H9 (cell line): ENCODE results near the gene DMD. TPM values are rescaled to one million over a fixed set of nuclear protein-coding genes. Genes with fewer than 3 reads are reported as not detected.

Experiments
- DNase-seq: peaks from one replicate; pipeline ENCODE4 v3.0.0-alpha.2; 2017
- H2AFZ ChIP-seq: one replicate; pipeline ENCODE4 v1.6.1; 2013; ENCODE audit warnings: mild to moderate bottlenecking, low read length, control low read depth, moderate library complexity
- H2AK5ac ChIP-seq: 2 replicates; pipeline ENCODE4 v1.6.1; 2013; ENCODE audit warnings: low read length, control low read depth, mixed read lengths; ENCODE audit not compliant: insufficient read length
- H2BK120ac ChIP-seq: one replicate; pipeline ENCODE4 v1.6.1; 2013; ENCODE audit warnings: low read depth, mild to moderate bottlenecking, low read length, control low read depth, inconsistent platforms; ENCODE audit not compliant: poor library complexity, severe bottlenecking
- H2BK12ac ChIP-seq: 2 replicates; pipeline ENCODE4 v1.6.1; 2013; ENCODE audit warnings: low read length, control low read depth, mixed read lengths, low read depth; ENCODE audit not compliant: insufficient read length
- H2BK15ac ChIP-seq: 2 replicates; pipeline ENCODE4 v1.6.1; 2013; ENCODE audit warnings: low read depth, low read length, control low read depth
- H2BK20ac ChIP-seq: one replicate; pipeline ENCODE4 v1.6.1; 2013; ENCODE audit warnings: low read depth, mild to moderate bottlenecking, low read length, control low read depth, inconsistent platforms; ENCODE audit not compliant: poor library complexity, severe bottlenecking
- H2BK5ac ChIP-seq: 2 replicates; pipeline ENCODE4 v1.6.1; 2013; ENCODE audit warnings: low read length, control low read depth, mixed read lengths; ENCODE audit not compliant: insufficient read length
- H3K14ac ChIP-seq: 2 replicates; pipeline ENCODE4 v1.6.1; 2013; ENCODE audit warnings: low read length, control low read depth; ENCODE audit not compliant: insufficient read depth
- H3K18ac ChIP-seq: 2 replicates; pipeline ENCODE4 v1.6.1; 2013; ENCODE audit warnings: low read depth, mild to moderate bottlenecking, mixed read lengths, low read length, control low read depth; ENCODE audit not compliant: insufficient read length
- H3K23ac ChIP-seq: 2 replicates; pipeline ENCODE4 v1.6.1; 2013; ENCODE audit warnings: low read length, control low read depth, mixed read lengths, low read depth; ENCODE audit not compliant: insufficient read length
- H3K23me2 ChIP-seq: 2 replicates; pipeline ENCODE4 v1.6.1; 2013; ENCODE audit warnings: low read depth, mild to moderate bottlenecking, mixed read lengths, low read length, control low read depth; ENCODE audit not compliant: insufficient read length, poor library complexity, severe bottlenecking
- H3K27ac ChIP-seq: 2 replicates; pipeline ENCODE4 v1.5.1; 2013; ENCODE audit warnings: low read length, control low read depth, mixed read lengths, low read depth; ENCODE audit not compliant: insufficient read length
- H3K27me3 ChIP-seq: 2 replicates; pipeline ENCODE4 v1.6.1; 2013; ENCODE audit warnings: low read length, control low read depth, inconsistent platforms; ENCODE audit not compliant: insufficient read depth
- H3K4ac ChIP-seq: 2 replicates; pipeline ENCODE4 v1.6.1; 2013; ENCODE audit warnings: low read depth, mild to moderate bottlenecking, control low read depth, inconsistent platforms, low read length, moderate library complexity
- H3K4me1 ChIP-seq: 2 replicates; pipeline ENCODE4 v1.6.1; 2013; ENCODE audit warnings: low read length, control low read depth, inconsistent platforms; ENCODE audit not compliant: insufficient read depth
- H3K4me2 ChIP-seq: 2 replicates; pipeline ENCODE4 v1.6.1; 2013; ENCODE audit warnings: low read length, control low read depth, mixed read lengths; ENCODE audit not compliant: insufficient read length, insufficient read depth
- H3K56ac ChIP-seq: 2 replicates; pipeline ENCODE4 v1.6.1; 2013; ENCODE audit warnings: low read depth, mild to moderate bottlenecking, mixed read lengths, low read length, control low read depth; ENCODE audit not compliant: insufficient read length
- H3K79me1 ChIP-seq: 2 replicates; pipeline ENCODE4 v1.6.1; 2013; ENCODE audit warnings: low read depth, mild to moderate bottlenecking, moderate library complexity, low read length, control low read depth, inconsistent platforms; ENCODE audit not compliant: insufficient read depth, poor library complexity, severe bottlenecking
- H3K79me2 ChIP-seq: 2 replicates; pipeline ENCODE4 v1.6.1; 2013; ENCODE audit warnings: low read length, control low read depth, inconsistent platforms; ENCODE audit not compliant: insufficient read depth
- H3K9ac ChIP-seq: 2 replicates; pipeline ENCODE4 v1.6.1; 2013; ENCODE audit warnings: low read length, control low read depth, mixed read lengths; ENCODE audit not compliant: insufficient read length; ENCODE audit errors: extremely low read depth
- H3K9me3 ChIP-seq: one replicate; pipeline ENCODE4 v1.6.1; 2013; ENCODE audit warnings: low read depth, low read length, inconsistent platforms; ENCODE audit not compliant: control insufficient read depth
- H3T11ph ChIP-seq: one replicate; pipeline ENCODE4 v1.6.1; 2013; ENCODE audit warnings: mild to moderate bottlenecking, low read length, control low read depth, inconsistent platforms
- H4K20me1 ChIP-seq: one replicate; pipeline ENCODE4 v1.6.1; 2013; ENCODE audit not compliant: control insufficient read depth, insufficient read length, insufficient read depth
- H4K5ac ChIP-seq: 2 replicates; pipeline ENCODE4 v1.6.1; 2013; ENCODE audit warnings: low read depth, mild to moderate bottlenecking, mixed read lengths, low read length, control low read depth; ENCODE audit not compliant: insufficient read length
- H4K8ac ChIP-seq: replicated peaks from 2 replicates; pipeline ENCODE4 v1.6.1; 2013; ENCODE audit warnings: low read length, control low read depth, mixed read lengths, low read depth; ENCODE audit not compliant: insufficient read length
- H4K91ac ChIP-seq: 2 replicates; pipeline ENCODE4 v1.6.1; 2013; ENCODE audit warnings: low read depth, mild to moderate bottlenecking, moderate library complexity, mixed read lengths, low read length, control low read depth; ENCODE audit not compliant: insufficient read length
- H3K27ac Mint-ChIP-seq, 3 experiments: 2 replicates in 2 of 3; 3 replicates in 1 of 3; pipeline ENCODE4 v1.8.0; 2020 to 2021; ENCODE audit warnings: mixed read lengths in 3 of 3, mild to moderate bottlenecking in 1 of 3, moderate library complexity in 1 of 3
- H3K27me3 Mint-ChIP-seq: 2 replicates; pipeline ENCODE4 v1.8.0; 2021; ENCODE audit warnings: low read depth, mild to moderate bottlenecking, moderate library complexity, mixed read lengths
- H3K36me3 Mint-ChIP-seq, 3 experiments: 2 replicates in 2 of 3; 3 replicates in 1 of 3; pipeline ENCODE4 v1.8.0; 2020 to 2021; ENCODE audit warnings: low read depth in 3 of 3, mixed read lengths in 3 of 3; ENCODE audit not compliant: insufficient read depth in 1 of 3
- H3K4me1 Mint-ChIP-seq, 2 experiments: 2 replicates each; pipeline ENCODE4 v1.8.0; 2020; ENCODE audit warnings: mixed read lengths in 2 of 2
- H3K4me3 Mint-ChIP-seq, 2 experiments: 2 replicates in 1 of 2; 3 replicates in 1 of 2; pipeline ENCODE4 v1.8.0; 2020 to 2021; ENCODE audit warnings: mild to moderate bottlenecking in 2 of 2, mixed read lengths in 2 of 2, moderate library complexity in 1 of 2
- H3K9me3 Mint-ChIP-seq, 2 experiments: 2 replicates in 1 of 2; 3 replicates in 1 of 2; pipeline ENCODE4 v1.8.0; 2020; ENCODE audit warnings: mild to moderate bottlenecking in 2 of 2, mixed read lengths in 2 of 2, moderate library complexity in 1 of 2
- WGBS: extraction: QIAGEN DNeasy Blood & Tissue Kit; methylation state at CpG from one replicate; pipeline ENCODE4 v1.1.7; 2013; ENCODE audit warnings: missing lambda C conversion rate, low lambda C conversion rate, mixed read lengths; ENCODE audit not compliant: insufficient read length; ENCODE audit errors: extremely low coverage; 5-methylcytosine and 5-hydroxymethylcytosine counted together
- total RNA-seq: library from RNA; stranded (reverse); gene quantifications from 2 replicates; pipeline ENCODE4 v1.2.1, GENCODE V29; 2021
- TF ChIP-seq, protein P1 (sequence below): fragments of 200-600 bp; sonication (generic); conservative IDR thresholded peaks from 3 replicates; pipeline ENCODE4 v1.8.0; 2021; ENCODE audit warnings: antibody characterized with exemption, mild to moderate bottlenecking

Gene DMD
- total RNA-seq, 1 experiment from 2014 or later: 3.8 TPM

DNA sequence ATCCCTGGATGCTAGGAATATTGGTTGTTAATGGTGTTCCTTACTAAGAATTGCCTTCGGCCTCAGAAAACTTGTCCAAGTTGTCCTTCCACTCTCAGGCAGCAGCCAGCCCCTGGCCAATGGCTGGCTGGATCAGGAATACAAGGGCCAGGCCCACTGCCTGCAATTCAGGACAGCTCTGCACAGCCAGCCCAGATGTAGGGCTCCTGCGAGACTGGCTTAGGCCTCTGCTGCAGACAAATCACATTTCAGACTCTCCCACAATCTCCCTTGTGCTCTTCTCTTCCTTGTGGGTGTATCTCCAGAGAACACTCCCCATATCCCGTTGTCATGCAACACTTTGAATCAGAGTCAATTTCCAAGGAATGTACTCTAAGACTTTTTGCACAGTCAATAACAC, 1391.9 kb downstream of the DMD start:
- Histone ChIP-seq H3K4me1 (0 out of 2 replicates have a peak, but pooled peaks cover 3% of the 10 kb centered on the region), H3K56ac (no peak overlapping the region), H2BK20ac (no peak overlapping the region), H4K20me1 (no peaks in the 10 kb centered on the region), H3K18ac (no peak overlapping the region), H2BK5ac (no peak overlapping the region), H2AFZ (no peak overlapping the region), H3K27ac (no peak overlapping the region), H2AK5ac (no peak overlapping the region), H2BK15ac (no peak overlapping the region), H4K5ac (no peak overlapping the region), H3K9ac (no peak overlapping the region), H3K9me3 (no peaks in the 10 kb centered on the region), H2BK12ac (no peak overlapping the region), H3K23me2 (no peaks in the 10 kb centered on the region), H2BK120ac (no peak overlapping the region), H4K8ac (no peak overlapping the region), H3K79me1 (no peaks in the 10 kb centered on the region), H3K4me2 (no peak overlapping the region), H3K23ac (no peak overlapping the region), H4K91ac (no peak overlapping the region), H3K79me2 (no peaks in the 10 kb centered on the region), H3T11ph (no peak overlapping the region), H3K27me3 (no peaks in the 10 kb centered on the region), H3K14ac (no peak overlapping the region; the same call in 1 of the 2 replicates), H3K4ac (no peak overlapping the region)
- Mint-ChIP-seq H3K4me1 (peaks cover 3 to 10% of the 10 kb centered on the region in 2 experiments), H3K27me3 (no peaks in the 10 kb centered on the region), H3K36me3 (peaks cover 0 to 1% (median 0%) of the 10 kb centered on the region in 3 experiments; a peak in 1 of 7 replicates), H3K27ac (peak overlapping the region in 1 of 3 experiments; percentile 73; a peak in 1 of 7 replicates), H3K9me3 (peaks cover 54 to 58% of the 10 kb centered on the region in 2 experiments), H3K4me3 (no peak overlapping the region)
- TF ChIP-seq, protein P1, sequence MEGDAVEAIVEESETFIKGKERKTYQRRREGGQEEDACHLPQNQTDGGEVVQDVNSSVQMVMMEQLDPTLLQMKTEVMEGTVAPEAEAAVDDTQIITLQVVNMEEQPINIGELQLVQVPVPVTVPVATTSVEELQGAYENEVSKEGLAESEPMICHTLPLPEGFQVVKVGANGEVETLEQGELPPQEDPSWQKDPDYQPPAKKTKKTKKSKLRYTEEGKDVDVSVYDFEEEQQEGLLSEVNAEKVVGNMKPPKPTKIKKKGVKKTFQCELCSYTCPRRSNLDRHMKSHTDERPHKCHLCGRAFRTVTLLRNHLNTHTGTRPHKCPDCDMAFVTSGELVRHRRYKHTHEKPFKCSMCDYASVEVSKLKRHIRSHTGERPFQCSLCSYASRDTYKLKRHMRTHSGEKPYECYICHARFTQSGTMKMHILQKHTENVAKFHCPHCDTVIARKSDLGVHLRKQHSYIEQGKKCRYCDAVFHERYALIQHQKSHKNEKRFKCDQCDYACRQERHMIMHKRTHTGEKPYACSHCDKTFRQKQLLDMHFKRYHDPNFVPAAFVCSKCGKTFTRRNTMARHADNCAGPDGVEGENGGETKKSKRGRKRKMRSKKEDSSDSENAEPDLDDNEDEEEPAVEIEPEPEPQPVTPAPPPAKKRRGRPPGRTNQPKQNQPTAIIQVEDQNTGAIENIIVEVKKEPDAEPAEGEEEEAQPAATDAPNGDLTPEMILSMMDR: no peak
- DNase-seq: no peak
- WGBS: no CpG with 5 or more reads among the region's 3 CpGs
